GM04503 (cell line): ENCODE measurements around the gene ABHD16B.
A peak's percentile ranks its signal among the peaks of the same experiment; 100 is the strongest.
"Not testable (repeated sequence)": the region's sequence is repeated elsewhere in the genome, so short reads cannot be mapped to it uniquely, and the experiment has no call there.

Experiments used
- DNase-seq: peaks from one replicate; pipeline ENCODE4 v3.0.0-alpha.2; 2012; ENCODE audit warnings: low read depth

Gene ABHD16B

DNA sequence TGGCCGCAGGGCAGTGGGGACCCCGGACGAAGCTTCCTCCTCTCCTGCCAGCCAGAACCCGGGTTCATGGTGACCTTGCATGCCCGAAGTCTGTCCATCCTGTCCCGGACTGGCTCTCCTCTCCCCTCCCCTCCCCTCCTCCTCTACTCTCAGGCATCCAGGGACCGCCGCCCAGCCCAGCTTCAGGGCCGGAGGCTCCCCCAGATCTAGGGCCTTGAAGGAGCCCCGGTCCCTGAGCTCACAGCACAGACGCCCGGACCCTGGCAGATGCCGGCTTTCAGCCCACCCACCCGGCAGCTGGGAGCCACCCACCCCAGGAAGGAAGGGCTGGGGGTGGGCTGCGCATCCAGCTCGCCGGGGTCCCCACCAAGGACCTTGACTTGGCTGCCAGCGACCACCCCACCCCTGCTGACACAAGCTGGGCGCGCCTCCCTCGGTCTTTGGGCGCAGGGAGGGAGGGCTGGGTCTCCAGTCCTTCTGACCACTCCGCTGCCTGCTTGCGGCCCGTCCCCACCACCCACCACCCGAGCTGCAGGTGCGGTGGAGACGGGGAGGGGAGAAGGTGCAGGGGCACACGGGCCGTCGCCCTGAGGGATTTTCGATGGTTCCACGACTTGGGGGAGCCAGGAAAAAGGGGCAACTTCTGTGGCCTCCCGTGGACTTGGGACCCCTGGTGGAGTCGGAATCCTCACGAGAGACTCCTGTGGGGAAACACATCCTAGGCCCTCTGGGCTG lies 5.8 kb upstream of the ABHD16B start:
- DNase-seq: no peak

DNA sequence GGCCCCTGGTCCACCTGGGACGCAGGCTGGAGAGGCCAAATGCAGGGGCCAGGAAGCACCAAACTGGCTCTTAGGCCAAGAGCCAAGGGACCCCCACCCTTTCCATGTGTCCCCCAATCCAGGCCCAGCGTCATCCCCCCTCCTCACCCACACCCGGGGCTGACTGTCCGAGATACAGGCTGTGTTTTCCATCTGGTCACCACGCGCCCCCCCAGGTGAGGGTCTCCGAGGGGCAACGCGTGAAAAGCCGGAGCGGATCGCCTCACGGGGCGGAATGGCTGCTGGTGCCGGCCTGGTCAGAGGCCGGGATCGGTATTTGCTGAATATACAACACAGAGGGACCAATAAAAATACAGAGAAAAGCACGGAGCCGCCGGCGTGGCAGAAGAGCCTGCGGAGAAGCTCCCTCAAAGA lies 5.2 kb upstream of the ABHD16B start:
- DNase-seq: no peak

DNA sequence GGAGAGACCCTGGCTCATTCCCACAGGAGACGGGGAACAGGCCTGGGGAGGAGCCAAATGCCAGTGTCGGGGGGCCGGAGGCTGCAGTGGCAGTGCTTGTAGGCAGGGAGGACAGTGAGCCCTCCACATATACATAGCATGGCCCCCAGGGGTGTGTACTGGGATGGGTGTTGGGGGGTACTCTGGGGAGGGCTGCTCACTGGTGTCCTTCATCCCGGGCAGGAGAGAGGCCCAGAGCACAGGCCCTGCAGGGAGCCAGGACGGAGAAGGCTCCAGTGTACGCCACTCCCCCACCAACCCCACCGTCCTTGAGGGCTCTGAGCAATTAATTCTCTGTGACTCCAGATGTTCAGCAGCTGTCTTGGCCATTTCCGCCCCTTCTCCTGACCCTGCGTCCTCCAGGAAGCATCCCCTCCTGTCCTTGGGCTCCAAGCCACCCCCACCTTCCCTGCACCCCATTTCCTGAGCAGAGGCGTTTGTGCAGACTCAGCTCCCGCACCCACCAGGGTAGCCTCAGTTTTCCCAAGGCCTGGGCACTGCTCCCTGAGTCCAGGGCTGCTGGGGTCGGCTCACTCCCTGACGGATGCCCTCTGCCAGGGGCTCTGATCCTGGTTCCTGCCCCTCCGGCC lies 3.4 kb upstream of the ABHD16B start:
- DNase-seq: no peak

DNA sequence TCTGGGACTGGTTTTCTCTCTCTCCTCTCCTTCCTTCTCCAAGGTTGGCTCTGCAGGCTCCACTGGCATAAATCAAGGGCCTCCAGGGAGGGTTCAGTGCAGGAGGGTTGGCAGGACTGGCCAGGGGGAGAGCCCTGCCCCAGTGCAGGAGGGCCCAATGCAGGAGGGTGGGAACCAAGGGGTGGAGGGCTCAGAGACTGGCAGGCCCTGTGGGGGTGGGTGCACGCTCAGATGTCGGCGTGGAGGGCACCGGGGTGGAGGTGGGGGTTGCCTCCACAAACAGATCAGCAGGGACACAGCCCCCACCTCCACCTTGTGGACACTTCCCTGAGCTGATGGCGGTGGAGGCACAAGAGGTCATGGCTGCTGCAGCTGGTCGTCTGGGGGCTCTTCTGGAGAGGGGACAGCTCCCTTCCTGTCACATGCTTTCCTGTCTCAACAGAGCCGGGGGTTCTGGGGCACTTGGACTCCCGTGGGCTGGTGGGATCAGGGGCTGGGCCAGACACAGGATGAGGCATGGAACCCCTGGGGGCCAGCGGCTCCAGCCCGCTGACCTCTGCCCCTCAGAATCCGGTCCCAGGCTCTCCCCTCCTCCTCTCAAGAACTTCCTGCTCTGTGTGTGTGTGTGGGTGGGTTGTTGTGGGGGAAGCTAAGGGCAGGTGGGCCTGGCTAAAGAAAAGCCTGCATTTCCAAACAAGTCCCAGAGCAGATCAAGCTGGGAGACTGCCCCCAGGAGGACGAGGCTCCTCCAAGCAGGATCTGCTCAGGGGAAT lies 2.7 kb upstream of the ABHD16B start:
- no peak for DNase-seq

DNA sequence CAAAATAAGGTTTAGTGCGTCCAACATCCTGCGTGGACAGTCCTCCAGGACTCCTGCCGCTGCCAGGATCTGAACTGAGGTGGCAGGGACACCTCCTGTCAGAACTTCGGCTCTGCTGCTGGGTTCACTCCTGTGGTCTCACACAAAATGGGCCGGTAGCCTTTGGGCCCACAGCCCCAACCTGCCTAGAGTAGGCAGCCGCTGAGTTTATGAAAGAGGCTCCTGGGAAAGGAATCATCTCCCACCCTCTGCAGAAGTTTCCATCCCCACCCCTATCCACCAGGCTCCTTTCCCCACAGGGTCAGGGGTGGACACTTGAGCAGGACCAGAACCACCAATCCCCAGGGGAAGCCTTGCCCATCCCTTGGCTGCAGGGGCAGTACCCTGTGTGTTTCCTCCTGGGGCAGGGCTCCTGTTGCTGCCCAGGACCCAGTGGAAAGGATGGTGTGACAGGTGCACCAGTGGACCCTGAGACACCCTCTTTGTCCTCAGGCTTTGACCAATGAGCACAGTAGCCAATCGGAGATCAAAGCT lies 2.1 kb upstream of the ABHD16B start:
- no peak for DNase-seq

DNA sequence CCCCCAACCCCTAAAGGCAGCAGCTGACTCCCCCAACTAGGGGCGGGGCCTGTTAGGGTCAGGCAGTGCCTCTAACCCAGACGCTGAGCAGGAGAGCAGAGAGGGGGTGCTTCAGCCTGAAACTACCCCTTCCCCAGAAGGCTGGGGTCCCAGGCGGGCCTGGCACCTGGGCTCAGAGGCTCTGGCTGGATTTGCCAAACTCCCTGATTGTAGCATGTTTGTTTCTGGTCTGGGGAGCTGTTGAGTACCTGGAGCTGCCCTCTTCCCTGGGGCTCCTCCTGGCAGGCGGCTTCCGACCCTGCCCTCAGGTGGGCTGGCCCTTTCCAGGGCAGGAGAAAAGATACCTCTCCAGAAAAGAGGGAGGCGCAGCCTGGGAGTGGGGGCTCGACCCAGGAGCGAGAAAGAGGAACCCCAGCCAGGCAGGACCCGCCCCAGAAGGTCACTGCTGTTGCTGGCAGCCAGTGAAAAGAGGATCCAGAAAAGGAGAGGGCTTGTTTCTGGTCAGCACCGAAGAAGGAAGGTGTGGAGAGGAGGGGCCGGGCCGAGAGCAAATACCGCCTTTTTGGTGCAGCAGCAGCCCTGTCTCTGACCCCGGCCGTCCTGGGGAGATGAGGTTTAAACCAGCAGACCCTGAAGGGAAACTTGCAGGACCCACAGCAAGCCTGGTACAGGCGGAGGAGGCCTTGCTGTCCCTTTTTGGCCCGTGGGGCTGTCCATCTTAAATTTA lies 810 bp upstream of the ABHD16B start:
- no peak for DNase-seq

DNA sequence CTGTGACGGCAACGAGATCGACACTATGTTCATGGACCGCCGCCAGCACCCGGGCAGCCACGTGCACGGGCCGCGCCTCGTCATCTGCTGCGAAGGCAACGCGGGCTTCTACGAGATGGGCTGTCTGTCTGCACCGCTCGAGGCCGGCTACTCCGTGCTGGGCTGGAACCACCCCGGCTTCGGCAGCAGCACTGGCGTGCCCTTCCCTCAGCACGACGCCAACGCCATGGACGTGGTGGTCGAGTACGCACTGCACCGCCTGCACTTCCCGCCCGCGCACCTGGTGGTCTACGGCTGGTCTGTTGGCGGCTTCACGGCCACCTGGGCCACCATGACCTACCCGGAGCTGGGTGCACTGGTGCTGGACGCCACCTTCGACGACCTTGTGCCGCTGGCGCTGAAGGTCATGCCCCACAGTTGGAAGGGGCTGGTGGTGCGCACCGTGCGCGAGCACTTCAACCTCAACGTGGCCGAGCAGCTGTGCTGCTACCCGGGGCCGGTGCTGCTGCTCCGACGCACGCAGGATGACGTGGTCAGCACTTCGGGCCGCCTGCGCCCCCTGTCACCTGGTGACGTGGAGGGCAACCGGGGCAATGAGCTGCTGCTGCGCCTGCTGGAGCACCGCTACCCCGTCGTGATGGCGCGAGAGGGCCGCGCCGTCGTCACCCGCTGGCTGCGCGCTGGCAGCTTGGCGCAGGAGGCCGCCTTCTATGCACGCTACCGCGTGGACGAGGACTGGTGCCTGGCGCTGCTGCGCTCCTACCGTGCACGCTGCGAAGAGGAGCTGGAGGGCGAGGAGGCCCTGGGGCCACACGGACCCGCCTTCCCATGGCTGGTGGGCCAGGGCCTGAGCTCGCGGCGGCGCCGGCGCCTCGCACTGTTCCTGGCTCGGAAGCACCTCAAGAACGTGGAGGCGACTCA lies 943 bp downstream of the ABHD16B start:
- no peak for DNase-seq

DNA sequence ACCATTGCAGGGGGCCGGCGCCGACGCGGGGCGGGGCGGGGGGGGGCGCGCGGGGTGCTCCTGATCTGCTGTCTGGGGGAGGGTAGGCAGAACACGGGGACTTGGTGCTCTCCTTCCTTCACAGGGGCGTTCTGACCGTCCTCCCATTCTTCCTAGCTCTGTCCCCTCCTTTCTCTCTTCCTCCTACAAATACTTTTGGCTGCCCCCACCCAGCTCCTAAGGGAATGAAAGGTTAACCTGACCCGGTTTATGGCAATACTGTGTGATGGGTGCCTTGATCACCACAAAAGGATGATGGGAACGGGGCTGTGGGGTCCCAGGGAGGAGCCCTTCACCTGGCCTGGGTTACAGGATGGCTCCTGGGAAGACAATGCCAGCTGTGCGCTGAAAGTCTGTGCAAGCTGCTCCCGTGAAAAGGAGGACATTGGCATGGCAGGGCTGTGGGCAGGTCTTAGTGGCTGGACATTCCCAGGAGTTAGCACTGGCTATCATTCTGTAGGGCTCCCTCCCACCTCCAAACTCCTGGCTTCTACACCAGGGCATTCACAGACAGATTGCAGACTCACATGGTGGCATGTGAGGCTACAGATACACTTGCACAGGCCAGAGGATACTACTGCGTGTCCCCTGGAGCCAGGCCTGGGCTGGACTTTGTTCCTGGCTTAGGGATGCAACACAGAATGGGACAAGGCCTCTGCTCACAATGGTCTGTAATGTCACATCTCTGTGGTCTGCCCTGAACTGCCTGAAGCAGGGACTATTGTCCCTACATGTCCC lies 1.9 kb downstream of the ABHD16B start:
- DNase-seq: no peak

DNA sequence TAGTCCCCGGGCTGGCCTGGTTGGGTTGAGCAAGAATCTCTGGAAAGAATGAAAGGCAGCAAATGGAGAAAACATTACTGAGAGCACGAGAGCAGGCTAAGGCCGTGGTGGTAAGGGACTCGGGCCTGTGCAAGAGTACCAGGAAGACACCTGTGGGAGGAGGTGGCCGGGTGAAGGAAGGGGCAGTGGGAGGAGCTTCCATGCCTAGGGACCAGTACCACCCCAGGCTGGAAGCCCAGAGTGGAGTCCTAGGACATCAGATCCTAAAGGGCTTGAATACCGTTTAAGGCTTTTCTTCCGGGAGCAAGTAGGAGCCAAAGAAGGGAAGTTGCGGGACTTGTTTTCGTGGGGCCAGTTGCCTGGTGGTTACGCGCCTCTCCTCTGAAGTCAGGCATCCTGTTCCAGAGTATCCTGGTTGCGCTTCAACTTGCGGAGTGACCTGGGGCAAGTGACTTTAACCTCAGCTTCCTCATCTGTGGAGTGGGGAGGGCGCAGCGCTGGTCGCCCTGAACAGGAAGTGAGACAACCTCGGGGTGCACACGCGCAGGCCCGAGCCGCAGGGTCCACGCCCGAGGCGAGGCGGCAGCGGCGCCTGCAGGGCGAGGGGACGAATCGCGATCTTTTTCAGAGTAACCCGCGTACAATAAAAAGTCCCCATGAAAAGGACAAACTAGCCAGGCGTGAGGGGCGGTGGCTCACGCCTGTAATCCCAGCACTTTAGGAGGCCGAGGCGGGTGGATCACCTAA lies 2.7 kb downstream of the ABHD16B start:
- peak; percentile 34 for DNase-seq

DNA sequence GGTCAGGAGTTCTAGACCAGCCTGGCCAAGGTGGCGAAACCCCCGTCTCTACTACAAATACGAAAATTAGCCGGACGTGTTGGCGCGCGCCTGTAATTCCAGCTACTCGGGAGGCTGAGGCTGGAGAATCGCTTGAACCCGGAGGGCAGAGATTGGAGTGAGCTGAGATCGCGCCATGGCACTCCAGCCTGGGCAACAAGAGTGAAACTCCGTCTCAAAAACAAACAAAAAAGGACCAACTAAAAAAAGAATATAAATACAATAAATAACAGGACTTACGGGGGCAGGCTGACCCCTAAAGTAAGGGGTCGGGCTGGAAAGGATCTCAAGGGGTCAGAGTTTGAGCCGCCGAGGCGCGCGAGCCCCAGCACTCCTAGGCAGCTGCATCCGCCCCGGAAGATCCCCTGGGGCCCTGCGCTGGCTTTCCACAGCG lies 3.3 kb downstream of the ABHD16B start:
- no peak for DNase-seq

DNA sequence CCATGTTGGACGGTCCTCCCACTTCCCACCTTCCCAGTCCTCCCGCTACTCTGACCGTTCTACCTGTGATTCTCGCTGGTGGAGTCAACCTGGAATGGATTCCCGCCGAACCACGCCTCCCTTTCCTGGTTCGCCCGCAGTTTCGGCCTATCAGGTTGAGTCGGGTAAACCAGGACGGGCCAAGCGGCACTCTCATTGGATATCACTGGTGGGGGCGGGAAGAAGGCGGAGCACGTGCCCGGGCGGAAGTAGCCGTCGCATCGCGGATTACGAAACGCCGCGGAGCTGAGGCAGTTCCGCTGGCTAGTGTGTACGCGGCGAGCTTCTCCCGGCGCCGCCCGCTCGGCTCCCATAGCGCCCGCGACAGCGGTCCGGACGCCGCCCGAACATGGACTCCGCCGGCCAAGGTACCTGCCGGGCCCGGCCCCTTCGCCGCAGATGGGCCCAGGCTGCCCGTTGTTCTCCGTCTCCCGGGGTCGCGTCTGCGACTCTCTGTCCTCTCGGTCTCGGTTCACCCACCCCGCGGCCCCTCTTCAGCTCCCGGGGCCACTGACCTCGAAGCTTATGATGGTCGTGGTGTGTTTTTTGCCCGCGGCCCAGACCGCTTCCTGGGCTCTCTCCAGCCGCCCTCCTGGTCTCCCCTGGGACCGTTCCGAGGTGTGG lies 3.8 kb downstream of the ABHD16B start, which contains the start of gene TPD52L2:
Gene TPD52L2, plus strand, starts transcription at position 293 of the 663 bp plus-strand sequence. Its CDS starts 96 bp downstream, at position 389.
- DNase-seq: peak; percentile 87

DNA sequence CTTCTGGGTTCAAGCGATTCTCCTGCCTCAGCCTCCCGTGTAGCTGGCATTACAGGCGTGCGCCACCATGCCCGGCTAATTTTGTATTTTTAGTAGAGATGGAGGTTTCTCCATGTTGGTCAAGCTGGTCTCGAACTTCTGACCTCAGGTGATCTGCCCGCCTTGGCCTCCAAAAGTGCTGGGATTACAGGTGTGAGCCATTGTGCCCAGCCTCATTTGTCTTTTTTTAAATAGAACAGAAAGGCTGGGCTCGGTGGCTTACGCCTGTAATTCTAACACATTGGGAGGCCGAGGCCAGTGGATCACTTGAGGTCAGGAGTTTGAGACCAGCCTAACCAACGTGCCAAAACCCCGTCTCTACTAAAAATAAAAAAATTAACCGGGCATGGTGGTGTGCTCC lies 5.7 kb downstream of the ABHD16B start:
- DNase-seq: not testable (repeated sequence)

DNA sequence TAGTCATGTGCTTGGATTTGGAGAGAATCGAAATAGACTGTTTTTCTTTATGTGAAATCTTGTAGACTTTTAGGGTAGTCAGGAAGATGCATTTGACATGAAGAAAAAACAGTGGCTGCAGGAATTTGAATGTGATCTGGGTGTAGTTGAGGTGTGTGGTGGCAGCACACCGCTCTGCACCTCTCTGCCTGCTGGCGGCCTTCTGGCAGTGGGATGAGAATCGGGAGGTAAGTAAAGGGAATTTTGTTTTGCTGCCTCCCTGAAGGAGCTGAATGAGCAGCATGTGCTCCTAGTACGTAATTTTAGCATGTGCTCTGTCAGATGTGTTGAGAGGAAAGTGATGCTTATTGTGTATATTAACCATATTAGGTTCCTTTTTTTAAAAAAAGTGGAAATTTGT lies 7.0 kb downstream of the ABHD16B start:
- no peak for DNase-seq

DNA sequence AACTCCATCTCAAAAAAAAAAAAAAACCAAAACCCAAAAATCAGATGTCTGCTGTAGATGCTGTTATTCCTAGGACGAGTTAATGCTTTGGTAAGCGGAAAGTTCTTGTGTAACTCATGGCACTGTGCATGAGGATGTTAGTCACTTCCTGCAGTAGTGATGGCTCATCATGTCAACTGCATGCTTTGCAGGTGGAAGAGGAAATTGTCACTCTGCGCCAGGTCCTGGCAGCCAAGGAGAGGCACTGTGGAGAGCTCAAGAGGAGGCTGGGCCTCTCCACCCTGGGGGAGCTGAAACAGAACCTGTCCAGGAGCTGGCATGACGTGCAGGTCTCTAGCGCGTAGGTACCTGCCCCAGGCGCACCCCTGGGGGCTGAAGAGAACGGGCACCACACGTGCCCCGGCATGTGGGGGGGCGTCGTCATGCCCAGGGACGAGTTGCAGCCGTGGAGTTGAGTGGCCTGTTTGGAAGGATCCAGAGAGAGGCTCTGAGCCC lies 12.2 kb downstream of the ABHD16B start:
- DNase-seq: no peak

DNA sequence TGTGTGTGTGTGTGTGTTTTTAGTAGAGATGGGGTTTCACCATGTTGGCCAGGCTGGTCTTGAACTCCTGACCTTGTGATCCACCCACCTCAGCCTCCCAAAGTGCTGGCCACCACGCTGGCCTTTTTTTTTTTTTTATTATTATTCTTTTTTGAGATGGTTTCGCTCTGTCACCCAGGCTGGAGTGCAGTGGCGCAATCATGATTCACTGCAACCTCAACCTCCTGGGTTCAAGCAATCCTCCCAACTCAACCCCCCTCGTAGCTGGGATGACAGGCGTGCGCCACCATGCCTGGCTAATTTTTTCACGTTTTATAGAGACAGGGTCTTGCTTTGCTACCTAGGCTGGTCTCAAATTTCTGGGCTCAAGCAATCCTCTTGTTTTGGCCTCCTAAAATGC lies 12.9 kb downstream of the ABHD16B start:
- not testable (repeated sequence) for DNase-seq

DNA sequence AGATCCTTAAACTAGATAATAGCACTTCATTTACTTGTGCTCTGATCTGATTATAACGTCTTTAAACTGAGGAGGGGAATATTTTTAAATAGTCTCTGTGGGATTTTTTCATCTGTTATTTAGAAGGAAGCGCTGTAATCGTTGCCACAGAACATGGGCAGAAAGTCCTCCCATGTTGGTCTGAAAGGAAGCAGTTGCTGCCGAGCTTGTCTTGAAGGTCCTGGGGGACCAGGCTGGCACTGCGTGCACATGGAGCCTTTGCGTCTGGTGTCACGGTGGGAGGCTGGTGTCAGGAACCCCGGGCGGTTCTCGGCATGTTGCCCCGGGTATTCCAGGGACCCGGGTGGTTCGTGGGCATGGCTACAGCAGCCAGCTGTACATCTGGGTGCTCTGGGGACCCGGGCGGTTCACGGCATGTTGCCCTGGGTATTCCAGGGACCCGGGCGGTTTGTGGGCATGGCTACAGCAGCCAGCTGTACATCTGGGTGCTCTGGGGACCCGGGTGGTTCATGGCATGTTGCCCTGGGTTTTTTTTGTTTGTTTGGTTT lies 15.3 kb downstream of the ABHD16B start:
- DNase-seq: no peak

DNA sequence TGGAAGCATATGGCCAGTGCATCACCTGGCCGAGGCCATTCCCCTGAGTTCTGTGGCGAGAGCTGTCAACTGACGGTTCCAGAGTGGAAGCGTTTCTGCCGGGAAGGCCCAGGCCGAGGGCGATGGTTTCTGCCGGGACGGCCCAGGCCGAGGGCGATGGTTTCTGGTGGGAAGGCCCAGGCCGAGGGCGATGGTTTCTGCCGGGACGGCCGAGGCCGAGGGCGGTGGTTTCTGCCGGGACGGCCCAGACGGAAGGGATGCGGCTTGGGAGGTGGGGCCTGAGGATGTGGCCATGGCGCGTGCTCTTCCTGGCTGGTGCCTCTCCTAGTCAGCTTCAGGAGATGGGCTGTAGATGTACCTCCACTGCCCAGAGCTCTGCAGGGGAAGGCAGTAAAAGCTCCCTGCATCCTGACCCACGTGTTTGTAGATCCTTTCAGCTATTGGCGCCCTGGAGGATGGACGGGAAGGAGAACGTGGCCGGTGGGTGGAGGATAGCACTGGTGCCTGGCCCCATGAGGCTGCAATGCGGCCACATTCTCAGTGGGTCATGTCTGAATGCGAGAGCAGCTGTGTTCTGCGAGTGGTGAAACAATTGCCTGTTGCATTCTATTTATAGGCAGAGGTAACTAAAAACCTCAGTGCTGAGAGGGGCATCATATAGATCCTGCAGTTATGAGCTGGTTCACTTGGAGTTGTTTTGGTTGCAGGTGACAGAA lies 16.6 kb downstream of the ABHD16B start:
- no peak for DNase-seq
